ENCODE results near the gene C19orf53. TPM values are rescaled to one million over a fixed set of nuclear protein-coding genes. Genes with fewer than 3 reads are reported as not detected.

C19orf53 gene
- total and polyA plus RNA-seq, 10 of the 15 experiments (the other 5 are each of a cell fraction or from before 2014, with no cell fraction given) = 109 to 449 (median 218) TPM

GRCh38 chr19:13731147-13731964 is 42.9 kb upstream of the C19orf53 start (continued):
- TF ChIP-seq ASH2L (IDR thresholded peaks at IDR 0.05; ENCODE audit: borderline replicate concordance, low read depth) (no peak), ZNF622 (IDR thresholded peaks at IDR 0.05) (no peak), NRF1 (conservative IDR thresholded peaks at IDR 0.05; ENCODE audit: low read depth, low read length) (peak; percentile 90), CREM (IDR thresholded peaks at IDR 0.05; ENCODE audit: low read depth) (peak; percentile 80), RCOR1 (conservative IDR thresholded peaks at IDR 0.05; ENCODE audit: low read depth, low read length) (no peak), MEF2A (IDR thresholded peaks at IDR 0.05; ENCODE audit: insufficient read depth, low read depth, low read length) (peak; percentile 89), BMI1 (IDR thresholded peaks at IDR 0.05; ENCODE audit: borderline replicate concordance) (peak; percentile 98), ZNF207 (IDR thresholded peaks at IDR 0.05; ENCODE audit: borderline replicate concordance) (no peak), RB1 (IDR thresholded peaks at IDR 0.05; ENCODE audit: borderline replicate concordance) (peak; percentile 58; the same call in 1 of the 2 replicates), ATF7 (IDR thresholded peaks at IDR 0.05; ENCODE audit: low read depth) (0 out of 2 replicates have a peak, but pooled peaks have one; percentile 43), CBX3 (IDR thresholded peaks at IDR 0.05; ENCODE audit: borderline replicate concordance, low read depth) (no peak), KLF5 (IDR thresholded peaks at IDR 0.05; ENCODE audit: partially characterized antibody) (peak; percentile 57), SPI1 (IDR thresholded peaks at IDR 0.05; ENCODE audit: borderline replicate concordance, insufficient read depth, low read depth, low read length) (no peak), BRCA1 (IDR thresholded peaks at IDR 0.05; ENCODE audit: low read depth, low read length) (no peak), ZNF592 (IDR thresholded peaks at IDR 0.05) (no peak), PKNOX1 (IDR thresholded peaks at IDR 0.05) (peak; percentile 37; the same call in 1 of the 2 replicates), ETV6 (conservative IDR thresholded peaks at IDR 0.05 in 1 of 2, IDR thresholded peaks at IDR 0.05 in 1 of 2; ENCODE audit: borderline replicate concordance in 1 of 2, low read depth in 1 of 2) (peak in 1 of 2 experiments; percentile 63; a peak in 1 of 4 replicates), TARDBP (IDR thresholded peaks at IDR 0.05; ENCODE audit: borderline replicate concordance) (no peak), CHD2 (IDR thresholded peaks at IDR 0.05; ENCODE audit: borderline replicate concordance, low read depth, low read length) (0 out of 2 replicates have a peak, but pooled peaks have one; percentile 21), SMC3 (IDR thresholded peaks at IDR 0.05; ENCODE audit: borderline replicate concordance, low read length) (no peak), PAX5 (IDR thresholded peaks at IDR 0.05; ENCODE audit: borderline replicate concordance, low read depth, low read length) (0 out of 2 replicates have a peak, but pooled peaks have one; percentile 8), ZNF217 (IDR thresholded peaks at IDR 0.05) (peak; percentile 70; the same call in 1 of the 2 replicates)

Data from GM12878 (cell line).